GM12875 (cell line): ENCODE measurements around the gene OR7C1.

ENCODE experiments used
- H3K4me3 ChIP-seq: one replicate; pipeline ENCODE4 v1.5.1; 2011; ENCODE audit warnings: low read depth, low read length, control low read depth
- CTCF ChIP-seq: IDR thresholded peaks from 2 replicates; pipeline ENCODE4 v1.5.1; 2011; ENCODE audit warnings: low read depth, mild to moderate bottlenecking, control low read depth, inconsistent platforms, low read length, moderate library complexity, borderline replicate concordance; ENCODE audit not compliant: insufficient read depth

Gene OR7C1

GRCh38 chr19:14764401-14764800 is 70.6 kb downstream of the OR7C1 start:
- TF ChIP-seq CTCF = no peak
- H3K4me3 ChIP-seq = no peak overlapping the region

- TF ChIP-seq CTCF = no peak
Observed at GRCh38 chr19:14763497-14764145, 71.4 kb downstream of the OR7C1 start.

DNA sequence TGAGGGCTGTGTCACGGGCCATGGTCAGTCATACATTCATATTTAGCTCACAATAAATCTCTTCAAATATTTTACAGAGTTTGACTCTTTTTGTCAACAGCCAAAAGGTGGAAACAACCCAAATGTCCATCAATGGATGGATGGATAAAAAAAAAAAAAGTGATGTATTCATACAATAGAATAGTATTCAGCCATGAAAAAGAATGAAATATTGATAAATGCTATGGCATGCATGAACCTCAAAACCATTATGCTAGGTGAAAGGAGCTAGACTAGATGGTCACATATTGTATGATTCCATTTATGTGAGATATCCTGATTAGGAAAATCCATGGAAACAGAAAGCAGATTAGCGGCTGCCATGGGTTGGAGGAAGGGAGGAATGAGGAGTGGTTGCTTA is 72.9 kb downstream of the OR7C1 start:
- no peak overlapping the region for H3K4me3 ChIP-seq
- no peak for TF ChIP-seq CTCF

More at GRCh38 chr19:14763497-14764145, 71.4 kb downstream of the OR7C1 start:
- no peak overlapping the region for H3K4me3 ChIP-seq

GRCh38 chr19:14761607-14762006 is 73.4 kb downstream of the OR7C1 start:
- no peak for TF ChIP-seq CTCF

GRCh38 chr19:14758816-14759215 is 76.2 kb downstream of the OR7C1 start:
- no peak for TF ChIP-seq CTCF
- H3K4me3 ChIP-seq = no peak overlapping the region

More at GRCh38 chr19:14761607-14762006, 73.4 kb downstream of the OR7C1 start:
- H3K4me3 ChIP-seq = no peak overlapping the region

DNA sequence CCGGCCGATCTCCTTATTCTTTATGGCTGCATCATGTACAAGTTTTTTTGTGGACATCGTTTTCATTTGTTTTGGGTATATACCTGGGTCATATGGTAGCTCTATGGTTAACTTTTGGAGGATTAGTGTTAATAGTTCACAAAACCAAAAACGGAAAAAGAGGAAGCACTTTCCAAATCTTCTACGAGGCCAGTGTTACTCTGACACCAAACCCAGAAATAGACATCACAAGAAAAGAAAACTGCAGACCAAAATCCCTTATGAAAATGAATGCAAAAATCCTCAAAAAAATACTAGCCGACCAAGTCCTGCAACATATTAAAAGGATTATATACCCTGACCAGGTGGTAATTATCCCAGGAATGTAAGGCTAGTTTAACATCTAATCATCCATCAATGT is 86.4 kb downstream of the OR7C1 start:
- no peak overlapping the region for H3K4me3 ChIP-seq
- TF ChIP-seq CTCF = no peak
